HG03064 (cell line): ENCODE data around the gene ZNF385C.
A peak's percentile ranks its signal among the peaks of the same experiment; 100 is the strongest.

Experiments used
- ATAC-seq: cut with Tn5 transposase; IDR thresholded peaks from one replicate; pipeline ENCODE4 v1.9.1; 2021; ENCODE audit warnings: low read depth; ENCODE audit not compliant: unreplicated experiment

The ZNF385C gene

GRCh38 chr17:42126836-42127235, 28.6 kb upstream of the ZNF385C start:
- ATAC-seq = no peak

GRCh38 chr17:42125565-42125964, 27.3 kb upstream of the ZNF385C start:
- ATAC-seq = no peak

- no peak for ATAC-seq
Measured at GRCh38 chr17:42124256-42124655, 26.0 kb upstream of the ZNF385C start.

GRCh38 chr17:42122371-42123303, 24.4 kb upstream of the ZNF385C start, which contains the start of gene HSPB9:
HSPB9 (plus strand) TSS chr17:42122804; CDS start chr17:42122851, 47 bp downstream.
- no peak for ATAC-seq

GRCh38 chr17:42120770-42121769, 22.8 kb upstream of the ZNF385C start, which contains the start of gene KAT2A:
KAT2A (minus strand) TSS chr17:42121367; CDS start chr17:42121304, 63 bp downstream.
- no peak for ATAC-seq

- no peak for ATAC-seq
Measured at GRCh38 chr17:42120161-42120769, 22.0 kb upstream of the ZNF385C start.

GRCh38 chr17:42119301-42119700, 21.0 kb upstream of the ZNF385C start:
- ATAC-seq = no peak

GRCh38 chr17:42118545-42118944, 20.3 kb upstream of the ZNF385C start:
- no peak for ATAC-seq

GRCh38 chr17:42118126-42118510, 19.8 kb upstream of the ZNF385C start:
- no peak for ATAC-seq

- ATAC-seq = no peak
Measured at GRCh38 chr17:42117397-42118125, 19.3 kb upstream of the ZNF385C start.

- no peak for ATAC-seq
Measured at GRCh38 chr17:42116705-42117396, 18.6 kb upstream of the ZNF385C start.

- ATAC-seq = no peak
Measured at GRCh38 chr17:42114118-42114517, 15.8 kb upstream of the ZNF385C start.

GRCh38 chr17:42113293-42114069, 15.2 kb upstream of the ZNF385C start:
- no peak for ATAC-seq

- peak; percentile 65 for ATAC-seq
Measured at GRCh38 chr17:42112552-42113176, 14.4 kb upstream of the ZNF385C start, which contains the start of gene DHX58. DHX58 (minus strand) TSS chr17:42112714; CDS start chr17:42111892, 822 bp downstream.

- ATAC-seq = no peak
Measured at GRCh38 chr17:42111871-42112551, 13.7 kb upstream of the ZNF385C start.

- no peak for ATAC-seq
Measured at GRCh38 chr17:42111265-42111636, 13.0 kb upstream of the ZNF385C start.
